Stimulated activated CD8-positive, alpha-beta memory T cell treated with anti-CD3 and anti-CD28 coated beads, Interleukin-15, amount 100 ng/mL, for 4 hours (primary cell): ENCODE data around the gene PRR36.
A peak's percentile ranks its signal among the peaks of the same experiment; 100 is the strongest.

ENCODE experiments used
- DNase-seq, 2 donors: peaks; one replicate each; pipeline ENCODE4 v3.0.0-alpha.2; 2020; ENCODE audit warnings: low read depth in 2 of 2

PRR36 gene

GRCh38 chr19:7846155-7846646 is 28.0 kb downstream of the PRR36 start:
- no peak for DNase-seq

- no peak for DNase-seq
These were observed 28.6 kb downstream of the PRR36 start for GRCh38 chr19:7845390-7846154.

GRCh38 chr19:7844951-7845350 is 29.2 kb downstream of the PRR36 start:
- no peak for DNase-seq

- no peak for DNase-seq
These were observed 29.8 kb downstream of the PRR36 start for GRCh38 chr19:7844405-7844804.

- DNase-seq = no peak
These were observed 30.7 kb downstream of the PRR36 start for GRCh38 chr19:7843521-7843920.

- no peak for DNase-seq
These were observed 31.4 kb downstream of the PRR36 start for GRCh38 chr19:7842661-7843294.

DNA sequence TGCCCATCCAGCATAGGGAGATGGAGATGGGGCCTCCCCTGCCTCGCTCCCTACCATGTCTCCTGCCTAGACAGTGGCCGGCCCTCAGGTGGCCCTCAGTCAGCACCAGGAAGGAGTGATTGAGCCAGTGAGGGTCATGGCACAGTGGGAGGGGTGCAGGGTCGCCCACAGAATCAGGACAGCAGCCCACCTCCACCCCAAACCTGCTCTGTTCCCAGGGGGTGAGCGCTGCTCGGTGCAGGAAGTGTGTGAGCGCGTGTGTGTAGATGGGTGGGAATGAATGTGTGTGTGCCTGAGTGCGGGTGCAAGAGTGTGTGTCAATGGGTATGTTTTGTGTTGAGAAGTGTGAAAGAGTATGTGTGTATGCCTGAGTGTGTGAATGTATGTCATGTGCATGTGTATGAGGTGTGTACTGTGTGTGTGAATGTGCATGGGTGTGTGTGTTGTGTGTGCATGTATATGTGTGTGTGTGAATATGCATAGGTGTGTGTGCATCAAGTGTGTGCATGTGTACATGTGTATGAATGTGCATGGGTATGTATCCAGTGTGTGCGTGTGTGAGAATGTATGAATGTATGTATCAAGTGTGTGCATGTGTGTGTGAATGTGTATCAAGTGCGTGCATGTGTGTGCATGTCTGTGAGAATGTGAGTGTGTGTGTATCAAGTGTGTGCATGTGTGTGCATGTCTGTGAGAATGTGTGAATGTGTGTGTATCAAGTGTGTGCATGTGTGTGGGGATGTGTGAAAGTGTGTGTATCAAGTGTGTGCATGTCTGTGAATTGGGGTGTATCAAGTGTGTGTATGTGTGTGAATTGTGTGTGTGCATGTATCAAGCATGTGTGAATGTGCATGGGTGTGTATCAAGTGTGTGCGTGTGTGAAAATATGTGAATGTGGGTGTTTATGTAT is 32.2 kb downstream of the PRR36 start:
- no peak for DNase-seq

GRCh38 chr19:7840629-7841028 is 33.6 kb downstream of the PRR36 start:
- no peak for DNase-seq

- DNase-seq = no peak
These were observed 34.7 kb downstream of the PRR36 start for GRCh38 chr19:7839476-7839875.

DNA sequence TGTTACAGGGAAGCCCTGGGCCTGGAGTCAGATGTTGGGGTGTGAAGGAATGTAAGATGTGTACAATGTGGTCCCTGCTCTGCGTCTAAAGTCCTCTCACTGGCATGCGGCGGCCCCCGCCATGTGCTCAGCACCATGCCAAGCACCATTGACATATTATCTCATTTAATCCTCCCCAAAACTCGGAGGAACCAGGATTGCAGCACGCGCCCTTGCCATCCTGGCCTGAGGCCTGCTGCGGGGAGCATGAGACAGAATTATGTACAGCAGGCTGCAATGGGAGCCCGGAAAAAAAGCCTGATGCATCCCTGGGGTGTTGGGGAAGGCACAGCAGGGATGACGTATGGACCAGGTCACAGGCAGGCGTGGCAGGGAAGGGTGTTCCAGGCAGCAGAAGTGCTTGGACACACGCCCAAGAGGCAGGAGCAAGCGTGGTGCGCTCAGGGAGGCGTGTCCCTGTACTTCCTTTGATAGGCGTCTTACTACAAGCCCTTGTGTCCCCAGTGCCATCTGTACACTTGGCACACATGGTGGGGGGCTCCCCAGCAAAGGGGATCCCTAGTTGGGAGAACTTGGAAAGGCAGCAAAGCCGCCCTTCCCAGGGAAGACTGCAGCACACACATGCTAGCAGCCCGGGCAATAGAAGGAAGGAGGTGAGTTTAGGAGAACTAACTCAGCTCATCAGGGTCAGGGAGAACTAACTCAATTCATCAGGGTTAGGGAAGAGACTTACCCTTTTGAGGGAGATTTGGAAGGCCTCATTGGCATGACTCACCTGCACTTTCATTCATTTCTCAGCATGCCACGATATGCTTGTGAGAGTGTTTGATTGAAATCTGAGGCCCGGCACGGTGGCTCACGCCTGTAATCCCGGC is 40.7 kb downstream of the PRR36 start:
- no peak for DNase-seq

- DNase-seq = no peak
These were observed 41.4 kb downstream of the PRR36 start for GRCh38 chr19:7832781-7833180.

- DNase-seq = no peak
These were observed 42.2 kb downstream of the PRR36 start for GRCh38 chr19:7832009-7832408.

DNA sequence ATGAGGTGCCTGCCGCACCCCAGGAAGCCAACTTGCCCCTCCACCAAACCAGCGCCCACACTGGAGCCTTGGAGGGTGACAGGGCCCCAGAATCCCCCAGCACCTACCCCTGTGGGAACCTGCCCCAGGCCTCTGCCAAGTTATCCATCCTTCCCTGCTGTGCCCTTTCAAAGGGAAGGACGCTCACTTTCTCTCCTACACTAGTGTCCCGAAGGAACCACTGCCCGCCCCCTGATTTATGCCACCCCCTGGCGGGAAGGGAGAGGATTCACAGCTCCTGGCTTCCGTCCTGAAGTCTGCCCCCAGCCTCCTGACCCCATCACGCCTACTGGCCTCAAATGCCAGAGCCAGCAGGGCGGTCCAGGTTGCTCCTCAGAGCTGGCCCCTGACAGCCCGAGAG is 42.7 kb downstream of the PRR36 start:
- DNase-seq = no peak

- no peak for DNase-seq
These were observed 43.4 kb downstream of the PRR36 start for GRCh38 chr19:7830823-7831222.

DNA sequence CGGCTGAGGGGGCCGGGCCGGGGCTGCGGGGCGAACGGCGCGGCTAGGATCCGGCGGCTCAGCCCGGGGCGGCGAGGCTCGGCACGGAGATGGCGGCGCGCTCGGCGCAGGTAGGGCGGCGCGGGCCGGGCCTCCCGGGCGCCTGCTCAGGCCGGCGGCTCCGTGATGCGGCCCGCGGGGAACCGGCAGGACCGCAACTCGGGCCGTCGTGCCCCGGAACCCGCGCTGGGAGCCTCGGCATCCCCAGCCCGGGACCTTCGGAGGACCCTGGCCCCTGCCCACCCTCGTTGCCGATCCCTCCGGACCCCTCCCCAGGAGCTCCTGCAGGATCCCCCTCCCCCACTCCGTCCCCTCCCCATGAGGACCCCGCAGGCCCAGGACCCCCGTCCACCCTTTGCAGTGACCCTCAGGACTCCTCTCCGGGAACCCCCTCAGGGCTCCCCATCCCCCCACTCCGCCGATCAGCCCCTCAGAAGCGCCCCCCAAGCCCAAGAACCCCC is 43.9 kb downstream of the PRR36 start:
- DNase-seq = no peak

- peak; percentile 98 to 99 for DNase-seq
These were observed 44.5 kb downstream of the PRR36 start, which contains the start of gene EVI5L for GRCh38 chr19:7829561-7830271. Gene EVI5L (plus strand): TSS chr19:7830218. CDS start chr19:7846543, 16,325 bp downstream.

- no peak for DNase-seq
These were observed 45.0 kb downstream of the PRR36 start for GRCh38 chr19:7829166-7829520.

- no peak for DNase-seq
These were observed 50.4 kb downstream of the PRR36 start for GRCh38 chr19:7823686-7824301.

DNA sequence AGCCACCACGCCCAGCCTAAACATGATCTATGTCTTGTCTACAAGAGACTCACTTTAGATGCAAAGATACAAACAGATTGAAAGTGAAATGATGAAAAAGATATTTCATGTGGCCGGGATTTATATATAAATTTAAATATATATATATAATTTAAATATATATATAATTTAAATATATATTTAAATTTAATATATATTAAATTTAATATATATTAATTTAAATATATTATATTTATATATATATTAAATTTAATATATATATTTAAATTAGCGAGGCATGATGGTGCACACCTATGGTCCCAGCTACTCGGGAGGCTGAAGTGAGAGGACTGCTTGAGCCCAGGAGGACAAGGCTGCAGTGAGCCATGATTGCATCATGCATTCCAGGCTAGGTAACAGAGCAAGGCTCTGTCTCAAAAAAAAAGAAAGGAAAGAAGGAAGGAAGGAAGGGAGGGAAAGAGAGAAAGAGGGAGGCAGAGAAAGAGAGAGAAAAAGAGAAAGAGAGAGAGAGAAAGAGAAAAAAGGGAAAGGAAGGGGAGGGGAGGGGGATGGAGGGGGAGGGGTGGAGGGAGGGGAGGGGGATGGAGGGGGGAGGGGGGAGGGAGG is 51.2 kb downstream of the PRR36 start:
- DNase-seq = no peak

- DNase-seq = no peak
These were observed 53.6 kb downstream of the PRR36 start for GRCh38 chr19:7820588-7820987.
